HuH-7 (cell line): ENCODE measurements around the gene RNF126.
"Not testable (repeated sequence)": the region's sequence is repeated elsewhere in the genome, so short reads cannot be mapped to it uniquely, and the experiment has no call there.

Source experiments
- DNase-seq: peaks from one replicate; pipeline ENCODE4 v3.0.0; 2011; ENCODE audit warnings: low spot score

RNF126 gene

GRCh38 chr19:662962-663681, at the start of gene RNF126:
RNF126 (minus strand) TSS chr19:663214; CDS start chr19:663121, 93 bp downstream.
- peak; percentile 86 for DNase-seq

GRCh38 chr19:711254-711653, 48.2 kb upstream of the RNF126 start:
- DNase-seq, result no peak

GRCh38 chr19:710767-711166, 47.8 kb upstream of the RNF126 start:
- DNase-seq, result no peak

- no peak for DNase-seq
These were observed 47.1 kb upstream of the RNF126 start for GRCh38 chr19:709965-710571.

GRCh38 chr19:709196-709964, 46.4 kb upstream of the RNF126 start:
- DNase-seq, result no peak

GRCh38 chr19:708154-709143, 45.4 kb upstream of the RNF126 start, which contains the start of gene PALM:
PALM (plus strand) TSS chr19:708935; CDS start chr19:709147, 212 bp downstream.
- peak; percentile 48 for DNase-seq

- no peak for DNase-seq
These were observed 41.4 kb upstream of the RNF126 start for GRCh38 chr19:704447-704741.

GRCh38 chr19:703651-704446, 40.8 kb upstream of the RNF126 start:
- DNase-seq, result peak; percentile 82

- DNase-seq, result no peak
These were observed 40.3 kb upstream of the RNF126 start for GRCh38 chr19:703329-703650.

- DNase-seq, result not testable (repeated sequence)
These were observed 39.8 kb upstream of the RNF126 start for GRCh38 chr19:702847-703246.

- DNase-seq, result not testable (repeated sequence)
These were observed 36.9 kb upstream of the RNF126 start for GRCh38 chr19:699885-700284.

GRCh38 chr19:698529-698928, 35.5 kb upstream of the RNF126 start:
- not testable (repeated sequence) for DNase-seq

GRCh38 chr19:695352-695949, 32.4 kb upstream of the RNF126 start, which contains the start of gene PRSS57:
PRSS57 (minus strand) TSS chr19:695452; CDS start chr19:695430, 22 bp downstream.
- DNase-seq, result no peak

- no peak for DNase-seq
These were observed 31.7 kb upstream of the RNF126 start for GRCh38 chr19:694481-695351.

- no peak for DNase-seq
These were observed 27.2 kb upstream of the RNF126 start for GRCh38 chr19:690203-690602.

- no peak for DNase-seq
These were observed 26.0 kb upstream of the RNF126 start for GRCh38 chr19:688992-689391.

- no peak for DNase-seq
These were observed 25.2 kb upstream of the RNF126 start for GRCh38 chr19:688214-688613.

GRCh38 chr19:687569-688166, 24.7 kb upstream of the RNF126 start:
- no peak for DNase-seq

- DNase-seq, result no peak
These were observed 23.7 kb upstream of the RNF126 start for GRCh38 chr19:686589-687297.
